Activated CD8-positive, alpha-beta memory T cell treated with anti-CD3 and anti-CD28 coated beads for 1 hour (primary cell): ENCODE measurements around the gene KCTD3.

ENCODE experiments used
- DNase-seq, 2 donors: peaks; one replicate each; pipeline ENCODE4 v3.0.0-alpha.2; 2020; ENCODE audit warnings: low read depth in 1 of 2; ENCODE audit errors: extremely low read depth in 1 of 2

Gene KCTD3

DNA sequence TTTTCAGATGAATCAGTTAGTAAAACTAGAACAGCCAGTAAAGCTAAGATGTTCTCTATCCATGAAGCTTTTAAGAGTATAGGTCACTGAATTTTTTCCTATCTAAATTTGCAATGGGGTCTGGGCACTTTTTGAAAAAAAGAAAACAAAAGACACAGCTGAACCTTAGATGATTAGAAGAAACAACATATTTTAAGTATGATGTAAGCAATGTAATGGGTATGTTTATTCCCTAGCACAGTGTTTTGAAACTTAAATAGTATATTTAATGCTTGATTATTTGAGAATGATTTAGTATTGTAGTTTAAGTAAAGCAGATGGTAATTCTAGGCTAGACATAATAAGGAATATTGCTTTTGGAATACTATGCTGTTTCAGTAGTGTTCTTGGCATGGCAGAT lies 36.2 kb downstream of the KCTD3 start:
- DNase-seq = no peak

DNA sequence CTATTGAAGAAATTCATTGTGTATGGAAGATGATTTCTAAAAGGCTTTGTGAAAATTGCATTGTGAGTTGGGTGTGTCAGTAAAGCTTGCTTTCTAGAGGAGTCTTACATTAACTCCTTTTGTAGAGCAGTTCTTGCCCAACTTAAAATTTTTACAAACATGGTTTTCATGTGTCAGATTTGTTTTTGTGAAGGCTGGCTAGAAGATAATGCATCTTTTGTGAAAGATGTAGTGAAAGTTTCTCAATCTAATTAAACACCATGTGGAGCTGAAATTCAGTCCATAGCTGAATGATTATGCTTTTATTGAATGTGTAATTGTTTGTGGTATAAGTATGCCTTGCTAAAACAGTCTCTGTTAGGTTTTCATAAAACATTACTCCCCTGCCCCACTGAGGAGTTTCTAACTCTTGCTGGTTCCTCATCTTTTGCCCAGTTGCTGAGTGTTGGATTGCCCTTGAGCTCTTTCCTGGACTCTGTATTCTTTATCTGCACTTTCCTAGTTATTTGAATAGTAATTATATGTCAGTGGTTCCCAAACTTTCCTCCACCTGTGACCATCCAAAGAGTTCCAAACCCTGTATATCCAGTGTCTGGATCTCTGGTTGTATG lies 38.0 kb downstream of the KCTD3 start:
- DNase-seq = no peak

DNA sequence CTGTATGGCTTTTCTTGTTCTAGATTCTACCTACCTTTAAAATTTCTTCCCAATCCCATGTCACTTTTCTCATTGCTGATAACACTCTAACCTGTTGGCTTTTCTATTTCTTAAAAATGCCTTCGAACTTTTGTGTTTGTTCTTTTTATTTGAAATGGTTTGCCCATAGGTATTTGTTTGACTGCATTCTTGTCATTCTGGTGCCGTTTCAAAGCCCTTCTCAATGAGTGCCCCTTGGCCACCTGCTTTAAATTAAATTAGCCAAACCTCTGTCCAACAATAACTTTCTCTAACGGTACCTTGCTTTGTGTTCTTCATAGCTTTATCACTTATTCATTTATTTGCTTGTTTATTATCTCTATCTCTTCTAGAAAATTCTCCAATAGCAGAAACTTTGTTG lies 38.9 kb downstream of the KCTD3 start:
- no peak for DNase-seq

DNA sequence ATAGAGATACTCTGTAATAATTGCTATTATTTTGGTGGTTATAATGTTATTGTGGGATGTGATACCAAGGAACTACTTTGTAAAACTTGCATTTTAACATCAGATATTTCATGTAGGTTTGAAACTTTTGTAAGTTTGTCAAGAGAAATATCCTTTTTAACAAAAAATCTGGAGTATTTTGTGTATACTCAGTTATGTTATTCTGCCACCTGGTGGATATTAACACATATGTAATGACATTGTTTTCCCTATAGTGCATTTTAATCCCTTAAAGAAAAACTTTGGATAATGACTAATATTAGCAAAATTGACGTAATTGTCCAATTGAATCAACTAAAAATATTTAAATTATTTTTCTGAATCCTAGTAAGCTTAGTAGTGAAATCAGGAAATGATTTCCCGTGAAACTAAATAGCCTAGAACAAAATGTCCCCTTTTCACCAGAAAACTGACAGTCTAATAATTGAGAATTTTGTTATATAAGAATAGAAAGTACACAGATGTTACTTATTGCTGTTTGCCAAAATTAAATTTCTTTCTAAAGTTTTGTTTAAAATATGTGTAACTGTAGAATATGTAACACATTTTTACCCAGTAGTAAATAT lies 39.6 kb downstream of the KCTD3 start:
- DNase-seq = no peak

DNA sequence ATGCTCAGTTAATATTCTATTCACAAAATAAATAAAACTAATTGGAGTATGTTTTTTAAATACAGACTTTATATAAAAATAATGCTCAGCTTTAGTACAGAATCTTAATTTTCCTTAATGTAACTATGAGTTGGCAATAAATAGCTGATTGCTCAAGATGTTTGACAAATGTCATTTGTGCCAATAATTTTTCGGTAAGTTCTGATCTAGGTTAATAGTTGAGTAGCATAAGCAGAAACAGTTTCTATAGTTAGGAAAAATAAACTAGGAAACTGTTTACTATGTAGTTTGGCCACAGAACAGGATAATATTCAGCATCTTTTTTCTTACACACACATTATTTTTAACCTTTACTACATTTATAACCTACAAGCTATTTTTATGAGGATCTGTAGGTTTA lies 40.3 kb downstream of the KCTD3 start:
- no peak for DNase-seq

DNA sequence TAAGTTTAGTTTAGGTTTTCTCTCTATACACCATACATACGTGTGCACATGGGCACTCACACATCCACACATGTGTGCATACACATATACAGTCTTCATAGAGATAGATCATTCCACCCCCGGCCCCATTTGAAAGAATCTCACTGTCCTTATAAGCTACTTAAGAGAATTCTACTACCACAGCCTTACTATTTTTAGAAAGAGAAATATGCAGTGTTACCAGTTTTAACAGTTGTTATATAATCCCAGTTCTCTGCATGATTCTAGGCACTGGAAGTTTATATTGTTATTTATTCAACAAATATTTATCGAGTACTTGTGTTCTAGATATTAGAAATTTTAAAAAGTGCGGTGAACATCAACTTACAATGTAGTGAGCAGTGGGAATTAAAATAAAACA lies 41.5 kb downstream of the KCTD3 start:
- no peak for DNase-seq

DNA sequence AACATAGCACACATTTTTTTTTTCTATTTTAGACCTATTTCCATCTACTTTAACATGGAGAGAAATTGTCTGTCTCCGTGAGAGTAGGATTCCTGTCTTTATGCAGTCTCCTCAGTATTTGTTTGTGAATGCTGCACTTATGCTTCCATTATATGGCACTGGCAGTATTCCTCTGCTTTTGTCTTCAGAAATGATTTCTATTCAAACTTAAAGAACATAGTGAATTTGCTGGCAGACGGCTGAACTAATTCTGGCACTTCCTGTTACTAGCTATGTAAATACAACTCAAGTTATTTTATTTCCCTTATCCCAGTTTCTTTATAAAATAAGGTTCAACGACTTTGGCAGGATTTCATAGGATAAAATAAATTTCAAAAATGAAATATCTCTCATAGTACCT lies 45.3 kb downstream of the KCTD3 start:
- DNase-seq = no peak

DNA sequence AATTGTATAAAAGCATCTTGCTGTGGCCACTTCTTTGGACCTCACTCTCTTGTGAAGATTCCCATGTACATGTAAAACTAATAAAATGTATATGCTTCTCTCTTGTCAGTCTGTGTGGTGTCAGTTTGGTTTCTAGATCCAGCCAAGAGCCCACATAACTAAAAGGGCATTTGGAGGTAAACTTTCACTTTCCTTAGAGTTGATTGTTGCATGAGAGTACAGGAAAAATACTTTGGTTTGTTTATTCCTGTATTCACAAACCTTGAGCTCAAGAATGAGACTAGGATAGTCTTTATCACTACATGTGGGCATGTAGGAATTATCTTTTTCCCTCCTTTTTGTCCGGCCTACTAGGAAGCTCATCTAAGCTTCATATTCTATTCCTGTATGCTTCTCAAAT lies 50.9 kb downstream of the KCTD3 start:
- no peak for DNase-seq

DNA sequence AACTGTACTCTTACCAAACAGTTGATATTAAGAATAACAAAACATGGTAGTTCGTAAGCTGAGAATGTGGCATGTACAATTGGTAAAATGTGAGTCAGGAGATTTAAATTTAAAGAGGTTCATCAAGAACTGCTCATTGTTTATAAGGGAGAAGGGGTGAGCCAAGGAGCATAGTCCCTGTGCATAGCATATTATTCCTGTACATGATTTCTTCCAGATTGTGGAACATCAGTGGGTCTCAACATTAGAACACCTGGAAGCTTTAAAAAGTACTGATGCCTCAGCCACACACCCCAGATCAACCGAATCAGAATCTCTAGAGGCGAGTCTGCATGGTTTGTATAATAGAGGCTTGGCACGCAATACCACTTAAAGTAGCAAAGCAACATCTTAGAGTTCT lies 56.1 kb downstream of the KCTD3 start:
- no peak for DNase-seq

DNA sequence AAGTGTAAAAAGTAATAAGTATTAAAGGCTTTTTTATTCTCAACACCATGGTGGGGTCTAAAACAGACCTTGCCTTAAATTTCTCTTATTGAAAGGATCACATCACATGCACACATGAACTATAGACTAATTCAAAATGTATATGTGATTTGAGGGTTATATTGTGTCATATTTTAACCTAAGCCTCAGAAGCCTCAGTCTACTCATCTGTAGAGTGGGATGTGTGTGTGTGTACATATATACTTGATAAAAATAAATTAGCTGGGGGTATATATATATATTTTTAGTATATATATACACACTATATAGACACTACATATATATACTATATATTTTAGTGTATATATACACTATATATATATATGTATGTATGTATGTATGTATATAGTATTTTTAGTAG lies 58.8 kb downstream of the KCTD3 start:
- DNase-seq = no peak

DNA sequence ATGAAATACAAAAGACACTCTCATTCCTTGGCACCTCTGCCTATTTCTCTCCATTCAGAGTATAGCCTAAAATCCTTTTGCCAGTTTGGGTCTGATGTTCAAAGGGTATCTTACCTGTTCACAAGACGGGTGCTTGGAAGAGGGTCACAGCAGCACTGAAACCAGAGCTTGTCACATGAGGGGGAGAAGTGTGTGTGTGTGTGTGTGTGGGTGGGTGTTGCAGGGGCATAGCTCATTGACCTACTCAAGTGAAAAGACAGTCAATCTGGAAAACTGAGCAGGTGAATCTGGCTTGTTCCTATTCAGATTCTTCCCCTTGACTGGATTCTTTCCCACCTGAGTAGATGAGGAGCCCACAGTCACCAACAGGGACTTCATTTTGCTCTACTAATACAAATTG lies 63.9 kb downstream of the KCTD3 start:
- DNase-seq = no peak

DNA sequence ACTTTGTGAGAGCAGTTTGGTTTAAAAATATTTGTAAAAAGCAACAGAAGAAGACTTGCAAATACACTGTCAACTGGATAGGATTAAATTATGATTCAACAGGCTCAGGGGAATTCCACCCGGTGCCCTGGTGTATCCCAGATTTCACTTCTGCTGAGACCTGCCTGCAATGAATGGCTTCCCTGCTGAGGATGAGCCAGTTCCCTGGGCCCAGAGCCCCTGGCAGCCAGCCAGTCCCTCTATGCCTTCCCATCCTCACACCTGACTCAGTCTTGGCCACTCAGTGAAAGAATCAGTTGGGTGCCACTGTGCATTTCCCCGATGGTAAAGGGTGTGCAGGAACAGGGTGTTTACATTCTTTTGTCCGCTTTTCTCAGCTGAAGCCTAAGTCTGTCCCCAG lies 64.4 kb downstream of the KCTD3 start:
- no peak for DNase-seq

DNA sequence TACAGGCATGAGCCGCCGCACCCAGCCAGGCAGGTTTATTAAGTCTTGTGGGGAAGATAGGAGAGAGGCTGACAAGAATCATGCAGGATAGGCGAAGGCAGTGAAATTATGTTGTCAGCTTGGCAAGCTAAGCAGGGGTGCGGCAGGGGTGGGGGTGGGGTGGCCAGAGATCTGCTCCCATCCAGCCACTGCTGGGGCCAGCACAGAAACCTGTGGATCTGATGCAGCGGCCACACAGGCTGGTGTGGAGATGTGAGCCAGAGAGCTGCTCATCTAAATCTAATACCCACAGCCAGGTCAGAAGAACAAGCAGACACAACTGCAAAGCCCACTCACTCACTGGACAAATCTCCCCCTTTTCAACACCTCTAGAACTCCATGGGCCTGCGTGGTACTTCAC lies 68.7 kb downstream of the KCTD3 start:
- no peak for DNase-seq

DNA sequence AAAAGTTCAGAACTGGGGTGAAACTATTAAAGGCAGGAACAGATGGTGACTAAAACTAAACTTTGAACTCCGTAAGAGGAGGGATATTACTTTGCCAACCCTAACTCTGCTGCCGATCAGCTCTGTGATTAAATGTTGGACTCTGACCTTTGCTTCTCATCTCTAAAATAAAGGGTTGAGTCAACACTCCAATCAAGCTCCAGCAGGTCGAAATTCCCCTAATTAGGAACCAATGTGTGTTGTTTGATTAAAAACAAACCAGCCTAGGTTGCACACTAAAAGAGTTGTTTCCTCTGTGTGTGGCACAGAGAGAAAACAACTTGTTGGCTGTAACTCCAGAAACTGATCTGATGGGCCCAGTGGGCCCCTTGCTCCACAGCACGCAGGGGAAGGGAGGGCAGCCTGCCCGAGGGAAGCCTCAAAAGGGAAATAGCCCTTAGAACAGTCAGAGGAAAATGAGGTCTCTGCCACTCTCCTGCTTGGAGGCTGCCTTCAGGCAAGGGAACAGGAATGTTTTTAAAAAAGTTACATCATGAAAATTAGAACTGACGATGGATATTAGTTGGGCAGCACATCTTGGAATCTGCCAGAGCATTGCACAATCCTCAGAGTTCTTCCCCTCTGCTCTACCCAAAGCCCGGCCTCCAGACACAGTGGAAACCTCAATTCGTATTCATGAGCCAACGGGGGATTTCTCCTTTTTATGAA lies 69.3 kb downstream of the KCTD3 start:
- no peak for DNase-seq

DNA sequence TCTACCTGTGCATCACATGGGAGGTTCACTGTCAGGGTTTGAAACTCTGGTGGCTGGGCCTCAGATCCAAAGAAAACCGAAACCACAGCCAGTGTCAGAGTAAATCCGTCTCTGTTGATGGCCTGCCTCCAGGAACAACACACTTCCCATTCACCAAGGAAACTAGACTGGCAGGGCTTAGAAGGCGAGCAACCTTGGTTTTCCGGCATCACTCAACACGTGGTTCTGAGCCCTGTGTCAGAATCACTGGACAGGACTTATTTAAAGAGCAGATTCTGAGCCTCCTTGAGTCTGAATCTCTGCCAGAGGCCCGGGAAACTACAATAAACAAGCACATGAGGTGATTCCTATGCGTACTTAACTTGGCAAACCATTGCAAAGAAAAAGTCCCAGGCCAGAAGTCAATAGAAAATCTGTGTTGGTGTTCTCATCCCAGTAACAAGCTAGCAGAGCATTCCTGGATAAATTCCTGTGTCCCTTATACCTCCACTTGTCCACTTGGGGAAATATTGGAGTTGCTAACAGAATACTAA lies 70.0 kb downstream of the KCTD3 start:
- no peak for DNase-seq

DNA sequence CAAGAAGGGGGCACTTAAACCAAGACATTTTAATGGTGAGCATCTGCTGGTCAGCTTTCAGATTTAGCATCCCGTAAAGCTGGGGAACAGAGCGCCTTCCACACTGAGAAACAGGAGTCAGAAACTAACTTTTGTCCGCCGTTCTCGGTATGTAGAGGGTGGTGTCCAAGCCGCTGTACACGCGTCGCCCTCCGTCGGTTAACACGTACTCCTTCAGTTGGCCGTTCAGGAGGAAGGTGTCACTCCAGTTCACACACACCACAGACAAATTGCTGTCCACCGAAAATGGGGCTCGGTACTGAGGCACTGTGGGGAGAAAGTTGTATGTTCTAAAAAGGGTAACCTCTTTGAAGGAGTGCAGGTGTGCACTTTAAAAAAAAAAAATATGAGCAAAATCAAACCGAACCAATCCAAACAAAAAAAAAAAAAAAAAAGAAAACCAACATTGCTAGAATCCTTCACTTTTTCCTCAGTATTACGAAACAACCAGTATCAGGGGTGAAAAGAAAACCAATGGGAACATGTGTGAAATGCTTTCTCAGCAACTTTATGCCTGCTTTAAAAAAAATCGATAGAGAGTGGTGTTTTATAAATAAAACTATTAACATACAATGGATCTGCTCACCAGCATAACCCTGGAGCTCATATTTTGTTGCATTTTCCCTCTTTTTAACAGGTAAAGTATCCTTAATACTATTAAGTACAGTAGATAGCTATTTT lies 73.5 kb downstream of the KCTD3 start:
- DNase-seq = no peak

DNA sequence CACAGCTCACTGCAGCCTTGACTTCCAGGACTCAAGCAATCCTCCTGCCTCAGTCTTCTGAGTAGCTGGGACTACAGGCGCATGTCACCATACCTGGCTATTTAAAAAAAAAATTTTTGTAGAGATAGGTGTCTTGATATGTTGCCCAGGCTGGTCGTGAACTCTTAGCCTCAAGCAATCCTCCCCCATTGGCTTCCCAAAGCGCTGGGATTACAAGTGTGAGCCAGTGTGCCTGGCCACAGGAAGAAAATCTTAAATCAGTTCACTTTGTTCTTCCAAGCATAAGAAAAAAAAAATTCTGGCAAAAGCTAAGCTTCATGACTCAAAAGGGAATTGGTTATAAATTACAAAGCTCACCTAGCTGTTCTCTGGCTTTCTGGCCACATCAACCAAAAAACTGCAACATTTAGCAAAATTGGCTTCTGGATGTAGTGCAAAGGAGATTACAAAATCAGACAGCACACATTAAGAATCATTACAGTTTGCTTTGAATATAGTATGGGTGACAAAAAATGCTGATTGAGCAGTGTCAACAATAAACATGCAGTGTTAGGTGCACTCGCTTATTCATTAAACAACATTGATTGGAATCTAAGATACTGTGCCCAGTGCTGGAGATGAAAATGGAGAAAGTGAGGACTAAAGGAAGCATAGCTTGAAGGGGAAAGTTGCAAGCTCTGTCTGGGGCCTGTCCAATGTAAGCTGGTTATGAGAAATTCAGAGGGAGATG lies 76.7 kb downstream of the KCTD3 start:
- no peak for DNase-seq

DNA sequence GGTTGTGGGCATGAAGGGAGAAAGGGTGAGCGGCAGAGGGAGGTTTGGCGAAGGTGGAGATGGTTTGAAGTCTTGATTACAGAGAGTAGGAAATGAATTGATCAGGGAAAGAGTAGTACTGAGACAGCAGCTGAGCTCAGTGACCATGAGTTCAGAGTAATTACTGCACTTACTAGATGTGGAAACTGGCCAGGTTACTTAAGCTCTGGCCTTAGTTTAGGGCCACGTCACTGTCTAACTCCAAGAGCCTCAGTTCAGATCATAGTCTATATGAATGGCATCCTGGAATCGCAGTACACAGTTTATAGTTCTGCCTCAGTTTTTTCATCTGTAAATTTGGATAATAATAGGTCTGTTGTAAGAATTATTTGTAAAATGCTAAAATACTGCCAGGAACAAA lies 78.1 kb downstream of the KCTD3 start:
- DNase-seq = no peak

DNA sequence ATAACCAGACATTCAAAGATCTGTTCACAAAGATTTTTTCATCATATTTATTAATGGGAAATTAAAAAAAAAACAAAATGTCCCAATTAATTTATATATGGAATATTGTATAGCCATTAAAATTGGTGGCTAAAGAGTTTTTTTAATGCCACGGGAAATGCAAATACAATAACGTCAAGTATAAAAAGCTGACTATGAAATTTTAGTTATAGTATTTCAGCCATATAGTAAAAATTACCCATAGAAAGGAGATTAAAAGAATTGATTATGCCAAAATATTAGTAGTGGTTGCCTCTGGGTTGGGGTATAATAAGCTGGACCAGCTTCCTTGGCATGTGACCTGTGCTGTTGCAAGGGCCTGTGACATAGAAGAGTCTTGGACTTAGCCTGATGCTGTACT lies 78.8 kb downstream of the KCTD3 start:
- DNase-seq = no peak

DNA sequence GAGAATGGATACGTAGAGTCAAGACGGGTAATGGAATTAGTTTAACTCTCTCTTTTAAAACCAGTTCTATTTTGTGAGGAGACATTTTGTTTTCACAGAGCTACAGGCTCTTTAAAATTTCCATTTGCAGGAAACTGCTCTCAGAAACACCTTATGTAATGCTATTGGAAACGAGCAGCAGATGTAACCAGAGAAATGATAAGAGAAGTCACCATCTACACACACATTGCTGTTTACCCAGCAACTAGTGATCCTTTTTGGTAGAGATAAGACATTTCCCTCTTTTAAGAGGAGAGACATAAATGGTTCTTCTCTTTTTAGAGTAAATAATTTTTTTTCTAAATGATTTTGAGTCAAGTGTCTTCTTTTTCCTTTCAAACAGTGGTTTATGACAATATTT lies 80.6 kb downstream of the KCTD3 start:
- DNase-seq = no peak

DNA sequence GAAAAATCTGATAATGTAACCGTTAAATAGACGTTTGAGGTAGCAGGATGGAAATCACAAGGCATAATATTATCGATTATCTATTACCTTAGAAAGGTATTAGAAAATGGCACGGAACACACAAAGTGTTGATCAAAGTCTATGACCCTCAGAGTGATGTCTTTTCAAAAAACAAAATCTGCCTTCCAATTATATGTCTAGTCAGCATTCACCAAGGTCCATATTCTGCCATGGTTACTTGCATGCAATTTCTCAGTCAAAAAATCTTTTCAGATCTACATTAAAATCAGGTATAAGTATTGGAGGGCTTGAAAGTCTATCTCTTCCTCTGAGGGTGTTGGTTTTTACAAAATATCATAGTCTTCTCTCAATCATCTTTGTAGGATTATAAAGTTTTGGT lies 81.9 kb downstream of the KCTD3 start:
- DNase-seq = no peak
